HG03025 (cell line): ENCODE measurements around the gene GNAO1.

ENCODE experiments used
- ATAC-seq: cut with Tn5 transposase; IDR thresholded peaks from one replicate; pipeline ENCODE4 v1.9.1; 2021; ENCODE audit warnings: mild to moderate bottlenecking, moderate library complexity; ENCODE audit not compliant: unreplicated experiment, low FRiP score

Gene GNAO1

DNA sequence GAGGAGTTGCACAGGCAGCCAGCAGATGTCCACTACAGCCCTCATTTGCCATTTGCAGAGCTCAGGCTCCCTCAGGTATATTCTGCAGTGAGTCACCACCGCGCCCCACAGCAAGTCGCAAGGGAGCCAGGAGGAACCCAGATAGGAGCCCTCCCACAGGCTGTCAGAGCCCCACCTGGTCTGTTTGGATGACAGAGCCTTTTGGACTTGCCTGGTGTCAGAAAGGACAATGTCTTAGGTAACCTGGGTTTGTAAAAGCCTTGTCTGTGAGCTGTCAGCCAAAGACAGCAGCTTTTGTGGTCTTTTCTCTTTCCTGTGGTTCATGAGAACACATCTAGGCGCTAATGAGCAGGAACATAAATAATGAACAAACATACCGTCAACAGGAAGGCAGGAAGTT, 70.9 kb downstream of the GNAO1 start:
- ATAC-seq, result no peak

DNA sequence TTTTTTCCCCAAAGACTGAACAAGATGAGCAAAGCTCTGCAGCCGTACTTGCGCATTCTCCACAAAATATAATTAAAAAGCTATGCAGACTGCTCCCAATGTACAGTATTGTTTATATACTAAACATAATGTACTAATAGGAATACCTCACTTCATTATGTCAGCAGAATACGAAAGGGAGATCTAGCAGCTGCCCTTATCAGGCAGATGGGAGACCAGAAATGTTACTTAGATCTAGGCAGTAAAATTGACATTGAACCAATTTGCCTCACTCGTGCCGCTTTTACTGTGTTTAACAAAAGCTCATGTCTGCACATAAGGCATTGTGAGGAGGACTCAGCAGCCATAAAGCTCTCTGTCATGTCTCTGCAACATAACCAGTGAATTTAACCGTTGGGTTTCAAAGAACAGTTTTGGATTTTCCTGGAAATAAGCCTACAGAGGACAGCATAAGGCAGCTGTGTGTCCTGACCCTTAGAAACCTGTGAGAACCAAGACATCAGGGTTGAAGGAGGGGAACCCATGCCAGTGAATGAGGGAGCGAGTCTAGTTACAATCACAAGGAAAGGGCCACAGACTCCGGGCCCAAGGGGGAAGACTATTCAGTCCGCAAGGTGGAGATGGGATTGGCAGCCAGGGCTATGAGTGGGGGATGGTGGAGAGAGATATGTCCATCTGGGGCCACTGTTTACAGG, 71.4 kb downstream of the GNAO1 start:
- no peak for ATAC-seq

DNA sequence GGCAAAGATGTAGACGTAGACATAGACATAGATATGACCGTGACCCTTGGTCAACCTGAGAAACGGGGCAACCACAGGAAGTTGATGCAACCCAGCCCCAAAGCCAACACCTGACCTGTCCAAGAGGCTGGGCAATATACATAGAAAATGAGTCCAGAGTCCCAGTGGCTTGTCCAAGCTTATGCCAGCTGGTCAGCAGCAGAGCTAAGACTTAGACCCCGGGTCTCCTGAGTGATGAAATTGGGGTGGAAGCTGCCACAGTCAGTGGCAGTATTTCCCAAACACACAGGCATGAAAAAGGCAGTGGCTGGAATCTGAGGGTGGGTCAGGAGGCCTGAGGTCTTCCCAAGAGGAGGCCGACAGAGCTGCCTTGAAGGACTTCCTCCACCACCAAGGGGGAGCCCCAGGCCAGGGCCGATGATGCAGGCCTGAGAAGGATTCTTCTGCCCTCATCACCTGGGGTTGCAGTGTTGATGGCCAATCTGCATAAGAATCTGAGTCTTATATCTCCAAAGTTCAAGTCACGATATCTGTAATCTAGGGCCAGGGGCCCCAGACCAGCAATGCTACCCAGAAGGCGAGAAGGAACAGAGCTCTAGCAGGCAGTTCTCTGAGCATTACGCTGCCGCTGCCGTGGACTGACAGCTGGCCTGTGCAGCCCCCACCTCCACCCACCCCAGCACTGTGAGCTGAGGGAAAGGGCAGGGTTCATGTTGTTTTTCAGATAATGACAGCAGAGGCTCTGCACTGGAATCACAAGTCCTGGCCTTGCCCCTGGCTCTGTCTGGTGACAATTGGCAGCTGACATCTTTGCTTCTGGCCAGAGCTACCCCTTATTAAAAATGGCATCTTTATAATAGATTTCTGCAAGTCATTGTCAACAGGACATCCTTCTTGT, 72.7 kb downstream of the GNAO1 start:
- no peak for ATAC-seq

DNA sequence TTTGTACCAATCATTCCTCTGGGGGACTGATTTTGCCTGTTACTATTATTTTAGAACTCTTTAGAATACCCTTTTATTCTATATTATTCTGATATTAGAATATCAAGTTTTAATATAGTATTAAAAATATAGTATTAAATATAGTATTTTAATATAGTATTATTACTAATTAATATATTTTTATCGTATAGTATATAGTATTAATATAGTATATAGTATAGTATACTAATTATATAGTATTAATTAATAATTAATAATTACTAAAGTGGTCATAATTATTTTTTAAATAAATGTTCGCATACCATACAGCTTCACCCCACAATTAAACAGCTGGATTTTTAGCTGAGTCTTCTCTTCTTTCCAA, 73.3 kb downstream of the GNAO1 start:
- ATAC-seq, result no peak

DNA sequence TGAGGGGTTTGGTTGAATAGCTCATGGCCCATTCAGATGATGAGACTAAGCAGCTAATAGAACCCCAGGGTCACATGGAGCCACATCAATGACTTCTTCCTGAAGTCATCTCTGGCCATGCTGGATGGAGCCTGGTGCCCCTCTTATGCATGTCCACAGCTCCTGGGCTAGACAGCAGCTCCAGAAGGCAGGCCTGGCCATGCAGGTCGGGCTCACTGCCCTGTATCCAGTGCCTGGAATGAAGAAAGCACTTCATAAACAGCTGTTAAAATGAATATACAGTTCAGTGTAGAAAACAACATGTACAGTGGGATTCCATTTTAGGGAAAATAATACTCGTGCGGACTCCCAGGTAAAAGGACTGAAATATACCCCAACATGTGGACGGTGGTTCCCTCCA, 73.9 kb downstream of the GNAO1 start:
- ATAC-seq, result no peak

DNA sequence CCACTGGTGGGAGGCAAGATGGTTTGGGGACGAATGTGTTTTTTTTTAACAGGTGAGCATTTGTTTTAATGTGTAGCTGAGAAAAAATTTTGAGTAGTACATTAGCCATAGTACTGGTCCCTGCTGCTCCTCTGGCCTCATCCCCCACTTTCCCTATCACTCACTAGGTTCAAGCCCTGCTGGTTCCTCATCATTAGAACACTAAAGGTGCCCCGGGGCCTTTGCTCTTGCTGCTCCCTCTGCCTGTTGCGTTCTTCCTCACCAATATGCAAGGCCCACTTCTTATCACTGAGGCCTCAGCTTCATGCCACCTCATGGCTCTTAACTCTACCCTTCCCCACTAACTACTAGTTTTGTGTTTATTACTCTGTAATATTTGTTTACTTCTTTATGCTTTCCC, 74.5 kb downstream of the GNAO1 start:
- no peak for ATAC-seq

DNA sequence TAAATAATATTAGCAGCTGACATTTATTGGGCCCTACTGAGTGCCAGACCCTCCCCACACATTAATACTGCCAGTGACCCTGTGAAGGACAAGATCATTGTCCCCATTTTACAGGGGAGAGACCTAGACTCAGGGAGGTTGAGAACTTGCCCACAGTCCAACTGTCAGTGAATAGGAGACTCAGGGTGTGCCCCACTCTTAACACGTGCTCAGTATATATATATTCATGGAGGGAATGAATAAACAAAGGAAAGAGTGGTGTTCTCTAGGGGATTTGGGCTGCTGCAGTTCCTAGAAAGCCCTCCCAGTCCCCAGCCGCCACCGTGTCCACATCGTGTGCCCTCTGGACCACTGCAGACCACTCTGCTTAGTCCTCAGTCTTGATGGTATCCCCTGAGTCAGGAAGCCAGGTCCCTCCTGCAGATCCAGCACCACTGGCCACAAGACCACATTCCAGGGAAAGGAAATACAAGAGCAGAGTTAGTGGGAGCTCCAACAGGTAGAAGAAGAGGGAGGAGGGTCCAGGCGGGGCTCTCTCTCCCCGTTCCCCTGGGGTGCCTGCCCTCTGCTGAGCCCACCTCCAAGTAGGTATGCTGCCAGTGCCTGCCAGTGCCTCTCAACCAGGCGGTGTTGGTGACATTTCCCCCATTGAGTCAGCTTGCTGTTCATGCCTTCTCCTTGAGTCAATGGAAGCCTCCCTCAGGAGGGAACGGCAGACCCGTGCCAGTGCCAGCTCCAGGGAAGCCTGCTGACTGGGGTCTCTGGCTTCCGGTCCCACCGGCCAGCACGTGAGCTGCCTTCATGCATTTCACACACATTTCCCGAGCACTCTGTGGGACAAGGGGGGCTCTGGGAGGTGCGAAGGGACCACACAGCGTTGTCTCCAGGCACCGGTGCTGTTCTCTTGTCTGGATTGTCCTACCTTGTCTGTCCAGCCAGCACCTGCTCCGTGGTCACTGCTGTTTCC, 75.6 kb downstream of the GNAO1 start:
- no peak for ATAC-seq

DNA sequence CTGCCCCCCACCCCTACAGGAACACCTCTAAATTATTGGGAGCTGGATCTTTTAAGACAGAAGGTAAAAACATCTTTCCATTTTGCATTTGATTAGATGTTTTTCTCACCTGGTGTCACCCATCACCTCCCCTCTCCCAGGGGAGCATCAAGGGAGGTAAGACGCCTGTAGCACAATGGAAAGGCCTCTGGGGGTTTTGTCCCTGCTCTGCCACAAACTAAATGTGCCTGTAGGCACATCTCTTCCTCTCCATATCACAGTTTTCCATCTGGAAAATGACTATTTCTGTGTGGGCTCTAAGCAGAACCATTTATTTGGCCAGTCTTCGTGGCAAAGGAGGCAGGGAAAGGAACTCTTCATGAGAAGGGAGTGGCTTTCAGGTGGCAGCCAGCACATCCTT, 76.6 kb downstream of the GNAO1 start:
- ATAC-seq, result no peak

DNA sequence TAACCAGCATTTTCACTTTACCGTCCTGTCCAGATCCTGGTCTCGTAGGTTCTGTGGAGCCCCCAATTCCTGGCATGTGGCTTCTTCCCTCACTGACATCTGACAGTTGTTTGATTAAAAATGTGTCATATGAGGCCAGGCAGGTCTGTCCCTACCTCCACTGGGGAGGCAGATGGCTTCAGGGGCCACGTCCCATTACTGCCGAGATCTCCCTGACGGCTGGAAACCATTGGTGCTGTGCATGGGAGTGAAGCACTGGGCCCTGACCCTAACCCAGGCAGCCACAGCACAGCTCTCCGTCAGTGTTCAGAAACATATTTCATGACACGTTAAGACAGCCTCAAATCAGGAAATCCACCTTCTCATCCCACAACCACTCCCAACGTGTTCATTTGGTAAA, 77.5 kb downstream of the GNAO1 start:
- no peak for ATAC-seq

DNA sequence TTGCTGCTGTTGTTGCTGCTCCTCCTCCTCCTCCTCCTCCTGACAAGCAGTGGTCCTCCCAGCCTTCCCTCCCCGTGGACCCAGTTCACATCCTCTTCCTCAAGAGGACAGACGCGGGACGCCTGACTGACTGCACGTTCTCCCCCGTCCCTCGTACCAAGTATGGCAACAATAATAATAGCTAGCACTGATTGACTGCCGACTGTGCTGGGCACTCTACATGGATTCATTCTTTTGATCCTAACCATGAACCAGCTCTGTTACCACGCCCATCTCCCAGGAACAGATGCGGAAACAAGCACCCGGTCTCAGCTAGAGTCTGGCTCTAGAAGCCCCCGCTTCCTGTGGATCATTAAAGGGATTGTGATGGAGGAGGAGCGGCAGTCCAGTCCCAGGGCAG, 78.0 kb downstream of the GNAO1 start:
- no peak for ATAC-seq

DNA sequence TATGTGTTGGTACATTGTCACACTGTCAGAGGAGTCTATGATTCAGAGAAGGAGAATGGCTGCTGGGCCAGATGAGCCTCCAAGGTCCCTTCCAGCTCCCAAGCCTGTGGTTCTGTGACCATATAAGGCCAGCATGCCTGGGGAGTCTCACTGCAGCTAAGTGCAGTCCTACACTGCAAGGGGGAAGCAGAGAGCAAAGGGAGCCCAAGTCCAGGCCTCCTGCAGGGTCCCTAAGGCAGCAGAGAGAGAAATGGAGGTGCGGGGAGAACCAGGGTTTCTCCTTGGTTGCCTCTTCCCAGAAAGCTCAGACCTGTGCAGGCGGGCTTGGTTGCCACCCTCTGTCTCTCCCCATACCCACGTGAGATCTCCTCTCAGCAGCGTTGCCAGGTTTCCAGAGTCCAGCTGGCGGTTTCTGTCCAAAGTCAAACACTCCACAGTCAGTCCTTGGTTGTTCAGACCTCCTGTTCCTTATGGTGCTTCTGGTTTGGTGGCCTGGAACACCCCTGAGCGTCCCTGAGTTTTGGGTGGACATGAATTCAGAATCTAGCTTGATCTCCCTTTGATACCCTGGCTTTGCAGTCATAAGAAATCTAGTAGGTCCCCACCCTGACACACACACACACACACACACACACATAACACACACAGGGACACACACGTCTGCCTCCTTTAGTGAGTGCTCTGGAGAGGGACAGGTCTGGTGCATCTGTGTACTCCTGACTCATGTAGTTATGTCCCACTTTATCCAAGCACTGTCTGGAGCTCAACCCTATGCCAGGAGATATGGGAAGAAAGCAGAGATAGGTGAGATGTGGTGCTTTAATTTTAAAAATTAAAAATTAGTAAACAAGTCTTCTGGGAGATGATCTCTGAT, 78.8 kb downstream of the GNAO1 start:
- no peak for ATAC-seq

DNA sequence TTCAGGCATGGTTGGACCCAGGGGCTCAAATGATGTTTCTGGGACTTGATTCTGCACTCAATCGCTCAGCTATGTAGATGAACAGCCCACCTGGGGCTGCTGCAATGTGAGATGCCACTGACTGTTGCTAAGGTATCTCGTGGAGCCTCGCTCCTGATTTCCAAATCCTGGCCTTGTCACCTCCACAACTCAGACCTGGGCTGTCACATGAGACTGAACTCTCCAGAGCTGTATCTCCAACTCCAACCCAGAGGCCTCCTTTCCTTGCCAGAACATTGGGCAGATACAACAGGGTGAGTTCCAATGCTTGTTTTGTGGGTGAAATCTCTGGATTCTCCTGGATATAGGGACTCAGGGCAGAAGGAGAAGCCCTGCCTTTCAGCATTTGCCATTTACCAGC, 79.5 kb downstream of the GNAO1 start:
- ATAC-seq, result no peak

DNA sequence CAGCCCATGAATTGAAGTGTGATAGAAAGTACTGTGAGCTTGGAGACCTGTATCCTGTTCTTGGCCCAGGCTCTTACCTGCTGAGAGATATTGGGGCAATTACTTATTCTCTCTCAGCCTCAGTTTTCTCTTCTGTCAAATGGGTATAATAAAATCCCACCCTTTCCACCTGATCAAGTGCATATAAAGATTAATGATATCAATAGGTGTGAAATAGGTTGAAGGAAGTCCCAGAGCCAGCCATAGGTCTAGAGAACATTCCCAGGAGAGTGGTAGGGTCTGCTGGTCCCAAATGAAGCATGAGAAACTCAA, 81.2 kb downstream of the GNAO1 start:
- ATAC-seq, result no peak

DNA sequence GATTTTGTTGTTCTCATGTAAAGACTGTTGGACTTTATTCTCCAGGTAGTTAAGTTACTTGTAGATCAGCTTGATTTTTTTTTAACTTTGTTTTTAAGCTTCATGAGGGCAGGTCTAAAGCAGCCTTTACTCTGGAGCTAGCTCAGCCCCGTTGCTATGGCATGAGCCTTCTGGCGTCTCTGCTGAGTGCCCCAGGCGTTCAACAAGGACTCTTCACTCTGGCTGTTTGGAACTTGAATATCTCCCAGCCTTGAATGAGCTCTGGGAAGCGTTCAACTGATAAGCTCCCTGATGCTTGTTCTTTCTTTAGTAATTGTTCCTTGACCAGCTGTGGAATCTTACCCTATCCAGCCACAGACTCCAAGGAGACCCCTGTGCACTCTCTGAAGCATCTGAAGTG, 82.3 kb downstream of the GNAO1 start:
- ATAC-seq, result no peak

DNA sequence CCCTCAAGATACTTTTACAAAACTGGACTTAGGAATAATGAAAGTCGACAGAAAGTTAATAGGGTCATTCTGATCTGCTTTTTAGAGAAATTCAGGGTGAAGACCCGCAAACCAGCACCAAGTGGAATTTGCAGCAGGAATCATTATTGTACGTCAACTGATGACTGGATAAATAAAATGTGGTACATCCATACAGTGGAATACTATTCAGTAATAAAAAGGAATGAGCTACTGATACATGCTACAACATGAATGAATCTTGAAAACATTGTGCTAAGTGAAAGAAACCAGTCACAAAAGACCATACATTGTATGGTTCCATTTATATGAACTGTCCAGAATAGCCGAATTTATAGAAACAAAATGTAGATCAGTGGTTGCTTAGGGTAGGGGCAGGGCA, 83.1 kb downstream of the GNAO1 start:
- no peak for ATAC-seq

DNA sequence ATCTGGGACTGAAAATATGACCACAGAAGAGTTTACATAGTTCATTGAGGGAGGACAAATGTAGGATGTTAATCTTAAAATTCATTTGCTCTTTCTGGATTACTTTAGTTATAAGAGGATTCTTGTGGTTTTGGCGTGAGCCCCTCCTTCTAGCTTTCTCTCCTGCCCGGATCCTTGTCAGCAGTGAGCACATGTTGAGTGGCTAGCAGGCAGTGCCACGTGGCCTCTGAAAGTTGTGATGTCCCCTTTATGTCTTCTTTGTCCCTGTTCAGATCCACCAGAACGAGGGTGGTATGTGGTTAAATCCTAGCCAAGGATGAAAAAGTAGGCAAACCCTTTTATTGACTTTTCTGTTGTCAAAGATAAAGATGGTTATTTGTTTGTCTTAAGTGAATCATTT, 83.8 kb downstream of the GNAO1 start:
- ATAC-seq, result no peak

DNA sequence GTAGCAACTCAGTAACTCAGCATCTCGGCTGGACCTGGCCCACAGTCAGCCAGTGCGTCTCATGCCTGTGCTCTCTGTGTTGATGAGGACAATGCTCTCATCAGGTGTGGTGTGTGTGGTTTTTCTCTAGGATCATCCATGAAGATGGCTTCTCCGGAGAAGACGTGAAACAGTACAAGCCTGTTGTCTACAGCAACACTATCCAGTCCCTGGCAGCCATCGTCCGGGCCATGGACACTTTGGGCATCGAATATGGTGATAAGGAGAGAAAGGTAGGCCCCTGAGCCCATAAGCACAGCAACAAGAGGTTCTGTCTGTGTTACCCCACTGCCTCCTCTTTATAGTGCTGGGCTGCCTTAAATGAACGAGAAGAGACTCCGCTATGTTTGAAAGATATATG, 84.5 kb downstream of the GNAO1 start:
- no peak for ATAC-seq

DNA sequence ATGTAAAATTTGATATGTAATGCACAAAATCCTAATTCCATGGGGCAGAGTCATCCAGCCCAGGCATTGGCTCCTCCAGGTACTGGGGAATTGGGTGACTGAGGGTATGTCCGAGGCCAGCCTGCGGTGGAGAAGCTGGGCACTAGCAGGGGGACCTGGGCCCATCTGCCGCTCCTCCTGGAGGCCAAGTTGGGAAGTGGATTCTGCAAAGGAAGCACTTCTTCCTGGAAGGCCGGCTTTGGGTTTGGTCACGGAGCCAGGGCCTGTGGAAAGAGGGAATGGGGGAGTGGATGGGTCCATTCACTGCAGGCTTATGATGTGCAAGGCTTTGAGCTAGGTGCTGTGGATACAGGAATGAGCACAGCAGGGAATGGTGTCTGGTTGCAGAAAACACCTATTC, 85.8 kb downstream of the GNAO1 start:
- ATAC-seq, result no peak

DNA sequence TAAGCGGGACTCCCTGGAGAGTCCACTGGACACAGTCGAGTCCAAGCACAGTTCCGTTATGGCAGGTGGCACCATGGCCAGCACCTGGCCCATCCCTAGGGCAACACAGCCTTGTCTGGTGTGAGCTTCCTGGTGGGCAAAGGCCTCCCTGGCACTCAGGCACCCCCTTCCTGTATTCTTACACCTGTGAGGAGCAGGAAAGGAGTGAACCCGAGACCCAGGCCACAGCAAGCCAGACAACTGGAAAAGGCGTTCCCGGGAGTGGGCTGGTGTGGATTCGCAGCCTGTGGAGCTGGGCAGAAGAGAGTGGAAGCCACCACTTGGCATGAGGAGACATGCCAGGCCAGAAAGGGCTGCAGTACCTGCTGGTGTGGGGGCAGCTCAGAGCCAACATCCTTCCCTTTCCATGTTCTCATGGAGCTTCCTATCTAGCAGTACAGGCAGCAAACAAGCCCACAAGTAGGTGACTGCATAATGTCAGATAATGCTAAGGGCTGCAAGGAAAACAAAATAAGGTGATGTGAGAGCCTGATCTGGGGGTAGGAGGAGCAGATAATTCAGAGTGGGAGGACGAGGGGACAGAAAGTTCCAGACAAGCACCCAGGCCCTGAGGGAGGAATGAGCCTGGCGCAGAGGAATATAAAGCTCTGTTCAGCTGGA, 87.0 kb downstream of the GNAO1 start:
- ATAC-seq, result no peak

DNA sequence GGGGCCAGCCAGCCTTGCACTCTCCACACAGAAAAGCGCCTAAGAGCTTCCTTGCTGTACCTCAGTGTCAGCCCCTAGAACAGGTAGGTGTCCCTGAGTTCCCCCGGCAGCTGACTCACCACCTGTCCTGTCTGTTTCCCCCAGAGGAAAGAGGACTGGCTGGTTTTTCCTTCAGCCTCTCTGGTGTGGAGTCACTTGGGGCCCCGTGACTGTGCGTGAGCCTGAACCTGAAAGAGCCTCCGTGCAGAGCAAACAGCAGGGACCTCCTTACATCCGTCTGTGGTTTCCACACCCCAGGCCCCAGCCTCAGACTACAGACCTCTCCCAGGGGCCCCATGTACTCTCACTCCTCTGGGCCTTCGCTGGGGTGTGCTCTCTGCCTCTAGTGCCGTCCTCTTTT, 87.8 kb downstream of the GNAO1 start:
- ATAC-seq, result no peak
